Panc1 (cell line): ENCODE data around the gene POLRMT.

Source experiments
- TF ChIP-seq, protein P1 (sequence below): fragments of 450-650 bp; IDR thresholded peaks from 2 replicates; pipeline ENCODE4 v1.5.1; 2017; ENCODE audit warnings: mild to moderate bottlenecking
- TF ChIP-seq, protein P2 (sequence below), 2 experiments: IDR thresholded peaks; 2 replicates each; pipeline ENCODE4 v1.6.1; 2011 to 2012; ENCODE audit warnings: low read depth in 2 of 2, control low read depth in 1 of 2, low read length in 1 of 2, mild to moderate bottlenecking in 1 of 2, moderate library complexity in 1 of 2; ENCODE audit not compliant: insufficient read depth in 1 of 2

DNA sequence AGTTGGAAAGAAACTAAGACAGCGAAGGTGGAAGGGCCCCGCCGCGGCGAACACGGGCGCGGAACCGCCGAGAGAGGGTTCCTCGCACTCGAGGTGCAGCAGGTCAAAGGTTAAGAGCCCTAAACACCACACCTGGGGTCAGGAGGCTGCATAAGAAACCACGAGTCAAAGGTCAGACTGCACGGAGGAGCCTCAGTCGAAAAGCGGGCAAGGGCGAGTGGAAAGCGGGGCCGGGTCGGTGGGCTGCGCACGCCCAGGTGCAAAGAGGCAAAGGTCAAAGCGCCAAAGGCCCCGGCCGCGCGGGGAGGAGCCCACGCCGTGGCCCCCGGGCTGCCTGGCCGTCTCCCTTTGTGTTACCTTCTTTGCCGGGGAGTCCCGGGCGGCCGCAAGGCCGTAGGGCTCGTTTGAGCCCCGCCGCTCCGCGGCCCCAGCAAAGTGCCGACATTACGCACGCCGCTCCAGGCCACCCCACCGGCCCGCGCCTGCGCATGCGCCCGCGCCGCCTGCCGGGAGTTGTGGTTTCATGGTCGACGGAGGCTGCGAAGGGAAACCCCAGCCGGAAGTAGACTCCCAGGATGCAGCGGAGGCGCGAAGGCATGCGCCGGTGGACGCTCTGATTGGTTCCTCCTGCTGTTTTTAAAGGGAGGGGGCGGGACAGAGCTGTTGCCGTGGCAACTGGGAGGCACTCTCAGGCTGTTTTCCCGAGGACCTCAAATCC is at the start of gene POLRMT:
- TF ChIP-seq, protein P1, sequence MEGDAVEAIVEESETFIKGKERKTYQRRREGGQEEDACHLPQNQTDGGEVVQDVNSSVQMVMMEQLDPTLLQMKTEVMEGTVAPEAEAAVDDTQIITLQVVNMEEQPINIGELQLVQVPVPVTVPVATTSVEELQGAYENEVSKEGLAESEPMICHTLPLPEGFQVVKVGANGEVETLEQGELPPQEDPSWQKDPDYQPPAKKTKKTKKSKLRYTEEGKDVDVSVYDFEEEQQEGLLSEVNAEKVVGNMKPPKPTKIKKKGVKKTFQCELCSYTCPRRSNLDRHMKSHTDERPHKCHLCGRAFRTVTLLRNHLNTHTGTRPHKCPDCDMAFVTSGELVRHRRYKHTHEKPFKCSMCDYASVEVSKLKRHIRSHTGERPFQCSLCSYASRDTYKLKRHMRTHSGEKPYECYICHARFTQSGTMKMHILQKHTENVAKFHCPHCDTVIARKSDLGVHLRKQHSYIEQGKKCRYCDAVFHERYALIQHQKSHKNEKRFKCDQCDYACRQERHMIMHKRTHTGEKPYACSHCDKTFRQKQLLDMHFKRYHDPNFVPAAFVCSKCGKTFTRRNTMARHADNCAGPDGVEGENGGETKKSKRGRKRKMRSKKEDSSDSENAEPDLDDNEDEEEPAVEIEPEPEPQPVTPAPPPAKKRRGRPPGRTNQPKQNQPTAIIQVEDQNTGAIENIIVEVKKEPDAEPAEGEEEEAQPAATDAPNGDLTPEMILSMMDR, result no peak
- TF ChIP-seq, protein P2, sequence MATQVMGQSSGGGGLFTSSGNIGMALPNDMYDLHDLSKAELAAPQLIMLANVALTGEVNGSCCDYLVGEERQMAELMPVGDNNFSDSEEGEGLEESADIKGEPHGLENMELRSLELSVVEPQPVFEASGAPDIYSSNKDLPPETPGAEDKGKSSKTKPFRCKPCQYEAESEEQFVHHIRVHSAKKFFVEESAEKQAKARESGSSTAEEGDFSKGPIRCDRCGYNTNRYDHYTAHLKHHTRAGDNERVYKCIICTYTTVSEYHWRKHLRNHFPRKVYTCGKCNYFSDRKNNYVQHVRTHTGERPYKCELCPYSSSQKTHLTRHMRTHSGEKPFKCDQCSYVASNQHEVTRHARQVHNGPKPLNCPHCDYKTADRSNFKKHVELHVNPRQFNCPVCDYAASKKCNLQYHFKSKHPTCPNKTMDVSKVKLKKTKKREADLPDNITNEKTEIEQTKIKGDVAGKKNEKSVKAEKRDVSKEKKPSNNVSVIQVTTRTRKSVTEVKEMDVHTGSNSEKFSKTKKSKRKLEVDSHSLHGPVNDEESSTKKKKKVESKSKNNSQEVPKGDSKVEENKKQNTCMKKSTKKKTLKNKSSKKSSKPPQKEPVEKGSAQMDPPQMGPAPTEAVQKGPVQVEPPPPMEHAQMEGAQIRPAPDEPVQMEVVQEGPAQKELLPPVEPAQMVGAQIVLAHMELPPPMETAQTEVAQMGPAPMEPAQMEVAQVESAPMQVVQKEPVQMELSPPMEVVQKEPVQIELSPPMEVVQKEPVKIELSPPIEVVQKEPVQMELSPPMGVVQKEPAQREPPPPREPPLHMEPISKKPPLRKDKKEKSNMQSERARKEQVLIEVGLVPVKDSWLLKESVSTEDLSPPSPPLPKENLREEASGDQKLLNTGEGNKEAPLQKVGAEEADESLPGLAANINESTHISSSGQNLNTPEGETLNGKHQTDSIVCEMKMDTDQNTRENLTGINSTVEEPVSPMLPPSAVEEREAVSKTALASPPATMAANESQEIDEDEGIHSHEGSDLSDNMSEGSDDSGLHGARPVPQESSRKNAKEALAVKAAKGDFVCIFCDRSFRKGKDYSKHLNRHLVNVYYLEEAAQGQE (IDR thresholded peaks at IDR 0.05; ENCODE audit: insufficient read depth in 1 of 2, low read depth in 2 of 2, low read length in 1 of 2), result no peak
